GM12801 (cell line): ENCODE results near the gene CDK3.

ENCODE experiments used
- TF ChIP-seq, protein P1 (sequence below): IDR thresholded peaks from one replicate; pipeline ENCODE4 v1.5.1; 2011; ENCODE audit warnings: control low read depth; ENCODE audit not compliant: insufficient read length; ENCODE audit errors: extremely low read depth

CDK3 gene

DNA sequence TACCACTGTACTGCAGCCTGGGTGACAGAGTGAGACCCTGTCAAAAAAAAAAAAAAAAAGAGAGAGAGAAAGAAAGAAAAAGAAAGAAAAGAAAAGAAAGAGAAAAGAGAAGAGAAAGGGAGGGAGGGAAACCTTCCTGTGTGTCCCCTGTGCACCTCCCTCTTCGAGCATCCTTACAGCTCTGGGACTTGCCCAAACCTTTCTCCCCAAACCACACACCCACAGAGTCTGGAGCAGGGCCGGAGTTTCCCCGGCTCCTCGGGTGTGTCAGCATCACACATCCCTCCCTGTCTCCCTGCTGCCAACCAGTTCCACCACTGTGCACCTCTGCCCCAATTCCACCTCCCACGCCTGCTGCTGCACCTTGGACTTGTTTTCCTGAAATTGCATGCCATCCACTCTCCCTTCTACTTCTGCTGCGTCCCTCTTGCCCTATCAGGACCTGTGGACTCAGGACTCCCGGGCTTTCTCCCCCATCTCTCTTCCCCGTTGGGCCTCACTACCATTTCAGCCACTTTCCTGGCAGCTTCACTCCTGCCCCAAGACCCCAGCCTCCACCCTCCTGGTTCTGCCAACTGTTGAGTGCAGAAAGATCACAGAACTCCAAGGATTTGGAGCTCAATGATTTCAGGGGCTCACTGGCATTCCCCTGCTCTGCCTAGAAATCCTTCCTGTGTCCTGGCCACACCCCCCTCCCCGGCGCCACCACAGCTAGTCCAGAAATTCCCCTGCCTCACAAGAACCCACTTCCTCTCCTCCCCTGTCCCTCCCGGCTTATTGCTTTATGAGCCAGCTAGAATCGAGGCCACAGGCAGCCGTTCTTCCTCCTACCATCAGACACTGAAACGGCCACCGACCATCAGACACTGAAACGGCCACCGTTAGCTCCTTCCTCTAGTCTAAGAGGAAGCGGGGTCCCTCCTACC is 3.7 kb upstream of the CDK3 start:
- TF ChIP-seq, protein P1, sequence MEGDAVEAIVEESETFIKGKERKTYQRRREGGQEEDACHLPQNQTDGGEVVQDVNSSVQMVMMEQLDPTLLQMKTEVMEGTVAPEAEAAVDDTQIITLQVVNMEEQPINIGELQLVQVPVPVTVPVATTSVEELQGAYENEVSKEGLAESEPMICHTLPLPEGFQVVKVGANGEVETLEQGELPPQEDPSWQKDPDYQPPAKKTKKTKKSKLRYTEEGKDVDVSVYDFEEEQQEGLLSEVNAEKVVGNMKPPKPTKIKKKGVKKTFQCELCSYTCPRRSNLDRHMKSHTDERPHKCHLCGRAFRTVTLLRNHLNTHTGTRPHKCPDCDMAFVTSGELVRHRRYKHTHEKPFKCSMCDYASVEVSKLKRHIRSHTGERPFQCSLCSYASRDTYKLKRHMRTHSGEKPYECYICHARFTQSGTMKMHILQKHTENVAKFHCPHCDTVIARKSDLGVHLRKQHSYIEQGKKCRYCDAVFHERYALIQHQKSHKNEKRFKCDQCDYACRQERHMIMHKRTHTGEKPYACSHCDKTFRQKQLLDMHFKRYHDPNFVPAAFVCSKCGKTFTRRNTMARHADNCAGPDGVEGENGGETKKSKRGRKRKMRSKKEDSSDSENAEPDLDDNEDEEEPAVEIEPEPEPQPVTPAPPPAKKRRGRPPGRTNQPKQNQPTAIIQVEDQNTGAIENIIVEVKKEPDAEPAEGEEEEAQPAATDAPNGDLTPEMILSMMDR = no peak

DNA sequence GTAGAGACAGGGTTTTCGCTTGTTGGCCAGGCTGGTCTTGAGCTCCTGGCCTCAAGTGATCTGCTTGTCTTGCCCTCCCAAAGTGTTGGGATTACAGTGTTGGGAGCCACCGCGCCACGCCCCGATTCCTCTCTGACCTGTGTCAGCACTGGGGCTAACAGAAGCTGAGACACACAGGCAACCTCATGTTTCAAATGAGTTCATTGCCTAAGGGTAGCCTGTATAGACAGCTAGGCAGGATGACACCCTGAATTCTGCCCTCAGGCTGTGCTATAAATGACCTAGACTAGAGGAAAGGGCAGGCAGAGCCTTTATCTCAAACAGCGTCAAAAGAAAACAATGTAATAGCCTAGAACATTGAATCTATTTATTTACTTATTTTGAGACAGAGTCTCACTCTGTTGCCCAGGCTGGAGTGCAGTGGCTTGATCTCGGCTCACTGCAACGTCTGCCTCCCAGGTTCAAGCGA is 2.3 kb upstream of the CDK3 start:
- TF ChIP-seq, protein P1 = no peak

DNA sequence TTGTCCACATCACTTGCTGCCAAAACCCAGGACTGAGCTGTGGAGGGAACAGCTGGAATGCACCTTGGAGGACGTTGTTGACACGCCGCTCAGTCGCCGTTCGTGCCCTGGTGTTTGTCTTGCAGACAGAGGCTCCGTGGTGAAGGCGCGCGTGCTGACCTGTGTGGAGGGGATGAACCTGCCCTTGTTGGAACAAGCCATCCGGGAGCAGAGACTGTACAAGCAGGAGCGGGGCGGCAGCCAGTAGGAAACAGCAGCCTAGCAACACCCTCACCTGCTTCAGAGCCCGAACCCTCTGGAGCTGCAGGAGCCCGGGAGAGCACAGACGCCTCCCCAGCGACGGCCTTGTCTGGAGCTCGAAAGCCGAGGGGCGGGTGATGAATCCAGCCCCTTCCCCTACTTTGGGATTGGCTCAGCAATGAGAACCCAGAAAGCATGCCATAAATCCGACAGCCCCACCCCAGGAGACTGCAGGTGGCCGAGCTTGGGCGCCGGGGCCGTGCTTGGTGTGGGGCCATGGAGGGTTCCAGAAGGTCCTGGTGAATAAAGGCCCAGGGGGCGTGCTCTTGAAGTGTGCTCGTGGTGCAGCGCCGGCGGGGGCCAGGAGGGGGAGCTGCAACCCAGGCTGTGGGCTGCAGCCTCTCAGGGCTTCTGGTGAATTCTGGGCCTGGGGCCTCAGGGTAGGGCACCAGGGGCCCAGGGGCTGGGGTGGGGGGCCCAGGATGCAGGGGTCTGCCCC is 470 bp upstream of the CDK3 start:
- TF ChIP-seq, protein P1 = no peak

DNA sequence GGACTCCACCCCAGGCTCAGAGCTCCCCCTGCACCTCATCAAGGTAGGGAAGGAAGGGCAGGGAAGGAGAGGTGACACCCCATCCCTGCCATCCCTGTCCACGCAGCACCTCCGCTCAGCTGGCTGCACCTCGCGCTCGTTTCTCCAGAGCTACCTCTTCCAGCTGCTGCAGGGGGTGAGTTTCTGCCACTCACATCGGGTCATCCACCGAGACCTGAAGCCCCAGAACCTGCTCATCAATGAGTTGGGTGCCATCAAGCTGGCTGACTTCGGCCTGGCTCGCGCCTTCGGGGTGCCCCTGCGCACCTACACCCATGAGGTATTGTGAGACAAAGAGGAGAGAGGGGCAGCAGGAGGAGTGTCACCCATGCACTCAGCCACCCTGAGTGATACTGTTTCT is 1.4 kb downstream of the CDK3 start:
- TF ChIP-seq, protein P1 = no peak

DNA sequence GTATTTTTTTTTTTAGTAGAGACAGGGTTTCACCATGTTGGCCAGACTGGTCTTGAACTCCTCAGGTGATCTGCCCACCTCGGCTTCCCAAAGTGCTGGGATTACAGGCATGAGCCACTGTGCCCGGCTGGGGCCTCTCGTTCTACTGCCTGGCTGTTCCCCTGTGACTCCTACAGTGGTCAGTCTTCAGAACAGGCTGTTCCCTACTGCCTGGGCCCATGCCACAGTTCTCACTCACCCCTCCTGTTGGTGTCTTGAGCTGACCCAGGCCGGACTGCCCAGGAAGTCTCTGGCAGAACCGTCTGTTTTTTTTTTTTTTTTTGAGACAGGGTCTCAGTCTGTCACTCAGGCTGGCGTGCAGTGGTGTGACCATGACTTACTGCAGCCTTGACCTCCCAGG is 3.3 kb downstream of the CDK3 start:
- TF ChIP-seq, protein P1 = no peak

DNA sequence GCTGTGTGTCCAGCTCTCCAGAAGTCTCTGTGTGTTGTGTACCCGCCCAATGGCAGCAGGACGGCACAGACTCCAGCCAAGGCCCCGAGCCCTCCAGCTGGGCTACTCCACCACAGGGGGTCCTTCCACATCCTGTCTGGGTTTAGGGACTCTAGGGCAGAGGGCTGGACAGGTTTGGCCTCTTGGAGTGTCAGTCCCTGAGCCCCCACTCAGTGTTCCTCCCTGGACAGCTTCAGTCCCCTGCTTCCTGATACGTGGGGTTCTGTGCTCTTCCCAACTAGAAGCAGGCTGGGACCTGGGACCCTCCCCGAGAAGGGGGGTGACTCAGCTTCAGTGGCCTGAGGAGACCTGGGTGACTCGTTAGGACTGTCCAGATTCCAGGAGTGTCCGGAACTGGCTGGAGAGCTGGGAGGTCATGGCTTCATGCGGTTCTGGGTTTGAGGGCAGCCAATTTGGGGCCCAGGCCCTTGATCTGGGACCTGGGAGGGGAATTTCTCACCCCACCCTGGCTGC is 4.2 kb downstream of the CDK3 start:
- TF ChIP-seq, protein P1 = no peak

DNA sequence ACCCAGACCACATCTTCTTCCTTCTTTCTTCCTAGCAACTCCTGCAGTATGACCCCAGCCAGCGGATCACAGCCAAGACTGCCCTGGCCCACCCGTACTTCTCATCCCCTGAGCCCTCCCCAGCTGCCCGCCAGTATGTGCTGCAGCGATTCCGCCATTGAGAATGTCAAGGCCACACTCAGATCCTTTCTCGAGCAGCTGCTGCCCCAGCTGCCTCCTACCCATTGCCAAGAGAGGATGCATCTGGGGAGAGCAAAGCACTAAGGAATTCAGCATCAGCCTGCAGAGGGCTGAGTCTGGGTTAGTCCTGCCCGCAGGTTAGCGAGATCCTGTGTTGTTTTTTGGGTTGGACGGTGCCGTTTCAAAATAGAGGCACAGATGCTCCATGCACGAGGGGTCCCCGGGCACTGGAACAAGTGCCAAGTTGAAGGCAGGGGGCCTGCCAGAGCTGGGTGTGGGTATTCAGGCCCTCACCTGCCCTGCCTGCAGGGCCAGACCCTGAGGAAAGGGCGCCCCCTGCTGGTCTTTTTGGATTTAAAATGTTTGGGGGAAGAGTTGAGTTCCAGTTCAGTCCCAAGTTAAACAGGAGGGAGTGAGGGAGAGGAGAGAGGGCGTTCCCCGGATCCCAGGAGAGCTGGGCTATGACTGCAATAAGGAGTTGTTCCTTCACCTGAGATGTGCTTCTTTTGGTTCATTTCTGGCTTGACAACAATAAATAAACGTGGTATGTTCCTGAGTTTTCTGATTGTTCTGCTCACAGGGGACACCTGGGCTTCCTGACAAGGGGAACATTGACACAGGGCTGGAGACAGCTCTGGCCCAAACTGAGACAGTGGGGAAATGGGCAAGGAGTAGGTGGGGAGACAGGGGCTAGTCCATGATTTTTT is 4.9 kb downstream of the CDK3 start:
- TF ChIP-seq, protein P1 = no peak
